ENCODE results near the gene FGF18. TPM values are rescaled to one million over a fixed set of nuclear protein-coding genes. Genes with fewer than 3 reads are reported as not detected.
A peak's percentile ranks its signal among the peaks of the same experiment; 100 is the strongest.

The FGF18 gene
- total RNA-seq, 1 donor from 2014 or later, result 0.13 TPM

DNA sequence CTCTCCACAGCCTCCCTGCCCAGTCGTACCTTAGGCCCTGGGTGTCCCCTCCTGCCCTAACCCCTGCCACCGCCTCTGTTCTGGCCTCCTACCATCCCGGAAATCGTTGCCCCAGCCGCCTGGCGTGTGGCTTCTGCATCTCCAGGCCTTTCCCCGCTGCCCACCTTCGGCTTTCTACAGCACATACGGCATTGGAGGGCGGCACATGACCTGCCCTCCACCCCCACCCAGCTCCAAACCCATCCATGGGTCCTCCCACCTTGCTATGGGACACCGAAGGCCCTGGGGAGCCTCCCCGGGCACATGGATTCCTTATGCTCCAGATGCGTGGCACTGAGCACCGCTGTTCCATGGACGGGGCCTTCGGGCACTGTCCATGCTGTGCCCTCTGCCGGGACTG, 32.0 kb downstream of the FGF18 start:
- TF ChIP-seq, protein P1, sequence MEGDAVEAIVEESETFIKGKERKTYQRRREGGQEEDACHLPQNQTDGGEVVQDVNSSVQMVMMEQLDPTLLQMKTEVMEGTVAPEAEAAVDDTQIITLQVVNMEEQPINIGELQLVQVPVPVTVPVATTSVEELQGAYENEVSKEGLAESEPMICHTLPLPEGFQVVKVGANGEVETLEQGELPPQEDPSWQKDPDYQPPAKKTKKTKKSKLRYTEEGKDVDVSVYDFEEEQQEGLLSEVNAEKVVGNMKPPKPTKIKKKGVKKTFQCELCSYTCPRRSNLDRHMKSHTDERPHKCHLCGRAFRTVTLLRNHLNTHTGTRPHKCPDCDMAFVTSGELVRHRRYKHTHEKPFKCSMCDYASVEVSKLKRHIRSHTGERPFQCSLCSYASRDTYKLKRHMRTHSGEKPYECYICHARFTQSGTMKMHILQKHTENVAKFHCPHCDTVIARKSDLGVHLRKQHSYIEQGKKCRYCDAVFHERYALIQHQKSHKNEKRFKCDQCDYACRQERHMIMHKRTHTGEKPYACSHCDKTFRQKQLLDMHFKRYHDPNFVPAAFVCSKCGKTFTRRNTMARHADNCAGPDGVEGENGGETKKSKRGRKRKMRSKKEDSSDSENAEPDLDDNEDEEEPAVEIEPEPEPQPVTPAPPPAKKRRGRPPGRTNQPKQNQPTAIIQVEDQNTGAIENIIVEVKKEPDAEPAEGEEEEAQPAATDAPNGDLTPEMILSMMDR (IDR thresholded peaks at IDR 0.05; ENCODE audit: unreplicated experiment), result no peak
- H3K36me3 Mint-ChIP-seq (ENCODE audit: low read depth, unreplicated experiment), result peaks cover 8% of the 10 kb centered on the region
- H3K9me3 Mint-ChIP-seq (ENCODE audit: unreplicated experiment), result no peaks in the 10 kb centered on the region
- peak overlapping the region; percentile 74 for H3K27ac Mint-ChIP-seq (ENCODE audit: unreplicated experiment)
- no peak overlapping the region for H3K4me3 Mint-ChIP-seq (ENCODE audit: unreplicated experiment)
- peaks cover 16% of the 10 kb centered on the region for H3K27me3 Mint-ChIP-seq (ENCODE audit: unreplicated experiment)
- no peak for DNase-seq (ENCODE audit: low spot score)
- H3K4me1 Mint-ChIP-seq (ENCODE audit: unreplicated experiment), result peaks cover 12% of the 10 kb centered on the region

DNA sequence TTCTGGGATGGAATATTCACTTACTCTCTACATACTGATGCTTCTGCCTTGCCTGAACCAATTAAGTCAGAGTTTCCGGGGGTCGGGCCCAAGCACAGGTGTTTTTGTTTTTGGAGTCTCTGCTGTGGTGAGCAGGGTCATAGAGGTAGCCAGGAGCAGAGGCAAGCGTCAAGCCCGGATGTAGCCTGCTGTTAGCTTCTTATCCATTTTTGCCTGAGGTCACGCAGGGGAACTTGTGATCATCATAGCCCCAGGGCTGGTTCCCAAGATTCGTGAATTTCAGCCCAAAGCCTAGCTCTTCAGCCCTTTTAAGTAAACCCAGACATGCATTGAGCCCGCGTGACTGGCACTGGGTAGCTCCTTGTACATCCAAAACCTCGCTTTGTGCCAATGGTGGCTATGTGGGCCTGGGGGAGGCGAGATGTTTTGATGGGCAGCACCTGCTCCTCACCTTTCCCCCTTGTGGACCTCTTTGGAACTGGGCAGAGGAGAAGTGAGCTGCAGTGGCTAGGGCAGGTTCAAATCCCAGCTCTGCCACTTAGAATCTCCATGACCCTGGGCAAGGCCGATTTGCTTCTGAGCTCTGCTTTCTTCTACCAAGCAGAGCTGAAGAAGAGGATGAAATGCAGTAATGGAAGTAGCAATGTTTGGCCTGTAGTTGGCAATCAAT, 33.7 kb downstream of the FGF18 start:
- H3K9me3 Mint-ChIP-seq (ENCODE audit: unreplicated experiment), result no peaks in the 10 kb centered on the region
- H3K27ac Mint-ChIP-seq (ENCODE audit: unreplicated experiment), result no peak overlapping the region
- peaks cover 14% of the 10 kb centered on the region for H3K27me3 Mint-ChIP-seq (ENCODE audit: unreplicated experiment)
- no peak overlapping the region for H3K4me3 Mint-ChIP-seq (ENCODE audit: unreplicated experiment)
- no peak for DNase-seq (ENCODE audit: low spot score)
- TF ChIP-seq, protein P1 (IDR thresholded peaks at IDR 0.05; ENCODE audit: unreplicated experiment), result no peak
- peaks cover 9% of the 10 kb centered on the region for H3K4me1 Mint-ChIP-seq (ENCODE audit: unreplicated experiment)
- H3K36me3 Mint-ChIP-seq (ENCODE audit: low read depth, unreplicated experiment), result peaks cover 8% of the 10 kb centered on the region

DNA sequence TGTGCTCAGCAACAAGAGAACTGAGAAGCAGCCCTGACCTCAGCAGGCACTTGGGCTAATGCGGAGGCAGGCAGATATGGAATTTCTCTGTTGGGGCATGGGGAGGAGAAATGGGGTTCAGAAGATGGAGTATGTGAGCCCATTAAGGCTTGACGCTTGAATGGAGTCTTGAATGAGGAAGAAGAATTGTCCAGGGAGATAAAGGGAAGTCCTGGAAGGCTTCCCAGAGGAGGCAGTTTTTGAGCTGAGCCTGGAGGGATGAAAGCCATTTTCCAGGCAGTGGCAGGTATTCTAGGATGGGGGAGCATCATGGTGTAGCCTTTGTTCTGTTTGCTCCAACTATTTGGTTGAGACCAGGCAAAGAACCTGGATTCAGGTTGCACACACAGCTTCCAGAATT, 34.5 kb downstream of the FGF18 start:
- peaks cover 11% of the 10 kb centered on the region for H3K27me3 Mint-ChIP-seq (ENCODE audit: unreplicated experiment)

DNA sequence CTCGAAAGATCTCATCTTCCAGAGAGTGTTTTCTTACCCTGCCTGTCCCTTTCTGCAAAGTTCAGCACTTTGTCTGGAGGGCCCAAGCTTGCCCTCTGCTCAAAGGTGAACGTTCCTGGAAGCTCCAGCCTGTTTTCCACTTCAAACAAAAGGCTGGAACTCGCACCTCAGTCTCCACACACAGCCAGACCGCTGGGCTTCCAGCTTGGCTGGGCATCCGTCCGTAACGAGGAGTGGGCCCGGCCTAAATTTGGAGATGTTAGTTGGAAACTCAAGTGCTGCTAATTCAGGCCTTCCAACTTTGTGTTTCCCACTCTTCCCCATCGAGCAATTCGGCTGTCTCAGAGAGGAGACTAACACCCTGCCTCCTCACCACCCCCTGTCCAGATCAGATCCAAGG, 35.1 kb downstream of the FGF18 start:
- Mint-ChIP-seq H3K36me3 (ENCODE audit: low read depth, unreplicated experiment) (no peaks in the 10 kb centered on the region), H3K4me3 (ENCODE audit: unreplicated experiment) (no peak overlapping the region), H3K27me3 (ENCODE audit: unreplicated experiment) (peaks cover 8% of the 10 kb centered on the region), H3K27ac (ENCODE audit: unreplicated experiment) (no peak overlapping the region), H3K9me3 (ENCODE audit: unreplicated experiment) (no peaks in the 10 kb centered on the region), H3K4me1 (ENCODE audit: unreplicated experiment) (no peaks in the 10 kb centered on the region)
- DNase-seq (ENCODE audit: low spot score), result no peak
- TF ChIP-seq, protein P1 (IDR thresholded peaks at IDR 0.05; ENCODE audit: unreplicated experiment), result no peak

More for the DNA sequence above, 34.5 kb downstream of the FGF18 start:
- Mint-ChIP-seq H3K9me3 (ENCODE audit: unreplicated experiment) (no peaks in the 10 kb centered on the region), H3K4me3 (ENCODE audit: unreplicated experiment) (no peak overlapping the region), H3K4me1 (ENCODE audit: unreplicated experiment) (peaks cover 2% of the 10 kb centered on the region), H3K27ac (ENCODE audit: unreplicated experiment) (no peak overlapping the region), H3K36me3 (ENCODE audit: low read depth, unreplicated experiment) (peaks cover 3% of the 10 kb centered on the region)
- TF ChIP-seq, protein P1 (IDR thresholded peaks at IDR 0.05; ENCODE audit: unreplicated experiment), result no peak
- no peak for DNase-seq (ENCODE audit: low spot score)

DNA sequence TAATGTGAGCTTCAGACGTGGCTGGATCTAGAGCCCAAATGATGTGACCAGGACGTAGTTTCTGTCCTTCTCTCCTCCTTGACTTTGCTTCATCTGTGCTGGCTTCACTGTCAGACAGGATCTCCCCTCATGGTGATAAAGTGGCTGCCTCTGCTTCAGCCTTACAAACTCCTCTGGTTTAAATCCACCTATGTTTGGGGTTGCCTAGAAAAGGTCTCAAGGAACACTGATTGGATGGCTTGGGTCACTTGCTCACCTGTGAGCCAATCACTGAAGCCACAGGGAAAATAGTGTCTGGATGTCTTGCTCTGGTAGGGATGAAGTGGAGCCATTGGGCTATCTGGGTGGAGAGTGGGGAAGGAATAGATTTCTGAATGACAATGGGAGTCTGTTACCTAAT, 36.1 kb downstream of the FGF18 start:
- no peaks in the 10 kb centered on the region for H3K36me3 Mint-ChIP-seq (ENCODE audit: low read depth, unreplicated experiment)
- peaks cover 5% of the 10 kb centered on the region for H3K27me3 Mint-ChIP-seq (ENCODE audit: unreplicated experiment)
- DNase-seq (ENCODE audit: low spot score), result no peak
- no peak overlapping the region for H3K27ac Mint-ChIP-seq (ENCODE audit: unreplicated experiment)
- no peaks in the 10 kb centered on the region for H3K9me3 Mint-ChIP-seq (ENCODE audit: unreplicated experiment)
- no peak overlapping the region for H3K4me3 Mint-ChIP-seq (ENCODE audit: unreplicated experiment)
- H3K4me1 Mint-ChIP-seq (ENCODE audit: unreplicated experiment), result no peaks in the 10 kb centered on the region
- TF ChIP-seq, protein P1 (IDR thresholded peaks at IDR 0.05; ENCODE audit: unreplicated experiment), result no peak

All from endothelial cell (in vitro differentiated cells).